ENCODE results near the gene BANF1.

DNA sequence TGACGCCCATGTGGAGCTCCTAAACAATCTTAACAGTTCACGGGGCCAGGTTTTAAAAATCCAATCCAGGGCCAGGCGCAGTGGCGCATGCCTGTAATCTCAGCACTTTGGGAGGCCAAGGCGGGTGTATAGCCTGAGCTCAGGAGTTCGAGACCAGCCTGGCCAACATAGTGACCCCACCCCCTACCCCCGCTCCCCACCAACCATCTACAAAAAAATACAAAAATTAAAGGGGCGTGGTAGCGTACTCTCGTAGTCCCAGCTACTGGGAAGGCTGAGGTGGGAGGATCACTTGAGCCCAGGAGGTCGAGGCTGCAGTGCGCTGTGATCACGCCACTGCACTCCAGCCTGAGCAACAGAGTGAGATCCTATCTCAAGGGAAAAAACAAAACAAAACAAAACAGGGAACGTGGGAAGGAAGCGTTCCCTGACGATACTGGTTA lies 41.5 kb upstream of the BANF1 start:
- TF ChIP-seq CTCF (optimal IDR thresholded peaks at IDR 0.05 in 1 of 3, IDR thresholded peaks at IDR 0.05 in 1 of 3, conservative IDR thresholded peaks at IDR 0.05 in 1 of 3; ENCODE audit: extremely low read depth in 1 of 3, insufficient read depth in 2 of 3, low read length in 3 of 3), result no peak
- TF ChIP-seq EZH2 (IDR thresholded peaks at IDR 0.05; ENCODE audit: low read length), result no peak

Measured in keratinocyte (primary cell).